Neutrophil (primary cell): ENCODE data around the gene GOLGA6A.

Source experiments
- H3K27ac ChIP-seq: fragments of 200-600 bp; sonication (generic); 2 replicates; pipeline ENCODE4 v1.5.1; 2016; ENCODE audit warnings: mild to moderate bottlenecking, moderate library complexity
- H3K27me3 ChIP-seq: fragments of 200-600 bp; sonication (generic); 2 replicates; pipeline ENCODE4 v1.6.0; 2016; ENCODE audit warnings: mild to moderate bottlenecking
- H3K36me3 ChIP-seq: fragments of 200-600 bp; sonication (generic); 2 replicates; pipeline ENCODE4 v1.5.1; 2017
- H3K4me1 ChIP-seq, 2 experiments: fragments of 200-600 bp in 1 of 2; sonication (generic) in 1 of 2; 1 replicate in 1 of 2; 2 replicates in 1 of 2; pipeline versions ENCODE4 v1.5.1 to v1.6.1; 2013 to 2016; ENCODE audit warnings: low read depth in 1 of 2, low read length in 1 of 2, mild to moderate bottlenecking in 1 of 2, moderate library complexity in 1 of 2; ENCODE audit not compliant: control insufficient read depth in 1 of 2, insufficient read depth in 1 of 2
- H3K4me3 ChIP-seq, 2 experiments: fragments of 200-600 bp in 1 of 2; sonication (generic) in 1 of 2; 1 replicate in 1 of 2; 2 replicates in 1 of 2; pipeline ENCODE4 v1.5.1; 2013 to 2016; ENCODE audit warnings: low read depth in 1 of 2, low read length in 1 of 2, mild to moderate bottlenecking in 1 of 2, moderate library complexity in 1 of 2
- H3K9me3 ChIP-seq: fragments of 200-600 bp; sonication (generic); 2 replicates; pipeline ENCODE4 v1.5.1; 2016
- TF ChIP-seq, protein P1 (sequence below): fragments of 200-600 bp; sonication (generic); IDR thresholded peaks from 2 replicates; pipeline ENCODE4 v1.5.1; 2016; ENCODE audit warnings: antibody characterized with exemption

Gene GOLGA6A

DNA sequence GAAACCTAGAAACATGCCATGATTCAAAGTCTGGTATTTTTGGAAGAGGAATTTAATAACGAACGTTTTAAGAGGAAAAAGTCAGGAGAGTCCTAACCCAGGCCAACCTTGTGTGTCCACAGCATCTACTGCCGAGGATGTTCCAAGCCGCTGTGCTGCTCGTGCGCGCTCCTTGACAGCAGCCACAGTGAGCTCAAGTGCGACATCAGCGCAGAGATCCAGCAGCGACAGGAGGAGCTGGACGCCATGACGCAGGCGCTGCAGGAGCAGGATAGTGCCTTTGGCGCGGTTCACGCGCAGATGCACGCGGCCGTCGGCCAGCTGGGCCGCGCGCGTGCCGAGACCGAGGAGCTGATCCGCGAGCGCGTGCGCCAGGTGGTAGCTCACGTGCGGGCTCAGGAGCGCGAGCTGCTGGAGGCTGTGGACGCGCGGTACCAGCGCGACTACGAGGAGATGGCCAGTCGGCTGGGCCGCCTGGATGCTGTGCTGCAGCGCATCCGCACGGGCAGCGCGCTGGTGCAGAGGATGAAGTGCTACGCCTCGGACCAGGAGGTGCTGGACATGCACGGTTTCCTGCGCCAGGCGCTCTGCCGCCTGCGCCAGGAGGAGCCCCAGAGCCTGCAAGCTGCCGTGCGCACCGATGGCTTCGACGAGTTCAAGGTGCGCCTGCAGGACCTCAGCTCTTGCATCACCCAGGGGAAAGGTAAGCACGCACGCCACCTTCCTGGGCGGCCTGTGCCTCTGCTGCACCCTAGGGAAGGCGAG is 59.5 kb downstream of the GOLGA6A start:
- Histone ChIP-seq H3K27me3 (no peaks in the 10 kb centered on the region), H3K27ac (no peak overlapping the region), H3K4me3 (no peak overlapping the region), H3K4me1 (no peaks in the 10 kb centered on the region), H3K9me3 (no peaks in the 10 kb centered on the region), H3K36me3 (peaks cover 67% of the 10 kb centered on the region)
- TF ChIP-seq, protein P1, sequence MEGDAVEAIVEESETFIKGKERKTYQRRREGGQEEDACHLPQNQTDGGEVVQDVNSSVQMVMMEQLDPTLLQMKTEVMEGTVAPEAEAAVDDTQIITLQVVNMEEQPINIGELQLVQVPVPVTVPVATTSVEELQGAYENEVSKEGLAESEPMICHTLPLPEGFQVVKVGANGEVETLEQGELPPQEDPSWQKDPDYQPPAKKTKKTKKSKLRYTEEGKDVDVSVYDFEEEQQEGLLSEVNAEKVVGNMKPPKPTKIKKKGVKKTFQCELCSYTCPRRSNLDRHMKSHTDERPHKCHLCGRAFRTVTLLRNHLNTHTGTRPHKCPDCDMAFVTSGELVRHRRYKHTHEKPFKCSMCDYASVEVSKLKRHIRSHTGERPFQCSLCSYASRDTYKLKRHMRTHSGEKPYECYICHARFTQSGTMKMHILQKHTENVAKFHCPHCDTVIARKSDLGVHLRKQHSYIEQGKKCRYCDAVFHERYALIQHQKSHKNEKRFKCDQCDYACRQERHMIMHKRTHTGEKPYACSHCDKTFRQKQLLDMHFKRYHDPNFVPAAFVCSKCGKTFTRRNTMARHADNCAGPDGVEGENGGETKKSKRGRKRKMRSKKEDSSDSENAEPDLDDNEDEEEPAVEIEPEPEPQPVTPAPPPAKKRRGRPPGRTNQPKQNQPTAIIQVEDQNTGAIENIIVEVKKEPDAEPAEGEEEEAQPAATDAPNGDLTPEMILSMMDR = no peak
